ENCODE measurements around the gene GATC. TPM values are rescaled to one million over a fixed set of nuclear protein-coding genes. Genes with fewer than 3 reads are reported as not detected.

GATC gene
- total RNA-seq, 1 donor from 2014 or later, result 18.8 TPM

- H3K4me3 Mint-ChIP-seq (ENCODE audit: unreplicated experiment), result no peak overlapping the region
- no peaks in the 10 kb centered on the region for H3K27me3 Mint-ChIP-seq (ENCODE audit: low read depth)
- TF ChIP-seq CTCF (IDR thresholded peaks at IDR 0.05), result no peak
- H3K9me3 Mint-ChIP-seq (ENCODE audit: low read depth), result no peaks in the 10 kb centered on the region
- H3K27ac Mint-ChIP-seq (ENCODE audit: unreplicated experiment), result no peak overlapping the region
- peaks cover 5% of the 10 kb centered on the region for H3K4me1 Mint-ChIP-seq (ENCODE audit: low read depth)
- H3K36me3 Mint-ChIP-seq (ENCODE audit: low read depth), result peaks cover 17% of the 10 kb centered on the region
- DNase-seq (ENCODE audit: low spot score), result no peak
These were observed 7.0 kb downstream of the GATC start for GRCh38 chr12:120453060-120453750.

DNA sequence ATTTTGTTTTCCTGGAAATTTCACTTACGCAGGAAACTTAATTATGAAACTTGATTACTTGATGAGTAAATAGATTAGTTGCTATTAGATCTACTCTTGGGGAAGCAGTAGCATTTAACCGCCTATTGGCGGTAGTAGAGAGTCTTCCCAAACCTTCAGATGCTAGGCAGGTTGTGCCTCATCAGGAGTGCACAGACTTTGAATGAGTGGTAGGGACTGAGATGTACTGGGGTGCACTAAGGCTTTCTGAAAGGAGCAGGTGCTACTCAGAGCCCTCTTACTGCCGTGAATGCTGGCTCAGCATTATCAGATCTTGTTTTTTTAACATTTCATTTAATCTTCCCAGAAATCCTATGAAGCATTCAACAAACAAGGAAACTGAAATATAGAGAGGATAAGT is 7.7 kb downstream of the GATC start:
- peaks cover 19% of the 10 kb centered on the region for H3K36me3 Mint-ChIP-seq (ENCODE audit: low read depth)
- TF ChIP-seq CTCF (IDR thresholded peaks at IDR 0.05), result peak; percentile 77
- H3K27me3 Mint-ChIP-seq (ENCODE audit: low read depth), result no peaks in the 10 kb centered on the region
- H3K4me3 Mint-ChIP-seq (ENCODE audit: unreplicated experiment), result no peak overlapping the region
- no peaks in the 10 kb centered on the region for H3K9me3 Mint-ChIP-seq (ENCODE audit: low read depth)
- H3K4me1 Mint-ChIP-seq (ENCODE audit: low read depth), result peaks cover 4% of the 10 kb centered on the region
- no peak for DNase-seq (ENCODE audit: low spot score)
- no peak overlapping the region for H3K27ac Mint-ChIP-seq (ENCODE audit: unreplicated experiment)

- no peak overlapping the region for H3K4me3 Mint-ChIP-seq (ENCODE audit: unreplicated experiment)
- H3K4me1 Mint-ChIP-seq (ENCODE audit: low read depth), result no peaks in the 10 kb centered on the region
- no peaks in the 10 kb centered on the region for H3K27me3 Mint-ChIP-seq (ENCODE audit: low read depth)
- peaks cover 20% of the 10 kb centered on the region for H3K36me3 Mint-ChIP-seq (ENCODE audit: low read depth)
- H3K27ac Mint-ChIP-seq (ENCODE audit: unreplicated experiment), result no peak overlapping the region
- no peaks in the 10 kb centered on the region for H3K9me3 Mint-ChIP-seq (ENCODE audit: low read depth)
- DNase-seq (ENCODE audit: low spot score), result no peak
- no peak for TF ChIP-seq CTCF (IDR thresholded peaks at IDR 0.05)
These were observed 9.1 kb downstream of the GATC start for GRCh38 chr12:120455302-120455701.

GRCh38 chr12:120457133-120457532 is 10.9 kb downstream of the GATC start:
- no peak overlapping the region for H3K27ac Mint-ChIP-seq (ENCODE audit: unreplicated experiment)
- H3K4me3 Mint-ChIP-seq (ENCODE audit: unreplicated experiment), result no peak overlapping the region
- H3K27me3 Mint-ChIP-seq (ENCODE audit: low read depth), result no peaks in the 10 kb centered on the region
- peak; percentile 54 for TF ChIP-seq CTCF (IDR thresholded peaks at IDR 0.05)
- DNase-seq (ENCODE audit: low spot score), result no peak
- no peaks in the 10 kb centered on the region for H3K9me3 Mint-ChIP-seq (ENCODE audit: low read depth)
- no peaks in the 10 kb centered on the region for H3K4me1 Mint-ChIP-seq (ENCODE audit: low read depth)
- H3K36me3 Mint-ChIP-seq (ENCODE audit: low read depth), result peaks cover 23% of the 10 kb centered on the region

GRCh38 chr12:120460157-120460556 is 13.9 kb downstream of the GATC start:
- H3K4me3 Mint-ChIP-seq (ENCODE audit: unreplicated experiment), result no peak overlapping the region
- no peak for TF ChIP-seq CTCF (IDR thresholded peaks at IDR 0.05)
- H3K9me3 Mint-ChIP-seq (ENCODE audit: low read depth), result no peaks in the 10 kb centered on the region
- H3K27me3 Mint-ChIP-seq (ENCODE audit: low read depth), result no peaks in the 10 kb centered on the region
- peaks cover 31% of the 10 kb centered on the region for H3K36me3 Mint-ChIP-seq (ENCODE audit: low read depth)
- no peak for DNase-seq (ENCODE audit: low spot score)
- H3K4me1 Mint-ChIP-seq (ENCODE audit: low read depth), result no peaks in the 10 kb centered on the region
- no peak overlapping the region for H3K27ac Mint-ChIP-seq (ENCODE audit: unreplicated experiment)

All from chondrocyte (in vitro differentiated cells).